AG04450 (cell line): Measurements from ENCODE around the gene COL23A1. TPM values are rescaled to one million over a fixed set of nuclear protein-coding genes. Genes with fewer than 3 reads are reported as not detected.

Experiments
- CTCF ChIA-PET: fragments of 300-600, 350-600 bp; formaldehyde crosslinking; extraction: SDS; loops from one replicate; lab custom pipeline; 2022; ENCODE audit warnings: antibody characterized with exemption, inconsistent platforms; lab: Charles Lee
- POLR2A ChIA-PET: fragments of 350-600 bp; formaldehyde crosslinking; extraction: SDS; loops from one replicate; lab custom pipeline; 2021; ENCODE audit warnings: antibody characterized with exemption, inconsistent platforms; lab: Yijun Ruan, JAX
- DNase-seq: peaks from one replicate; pipeline ENCODE4 v3.0.0-alpha.2; 2011; ENCODE audit warnings: low read depth, low spot score
- H3K27ac ChIP-seq: one replicate; pipeline ENCODE4 v1.5.1; 2012; ENCODE audit warnings: low read depth, low read length, control low read depth
- H3K27me3 ChIP-seq: one replicate; pipeline ENCODE4 v1.6.0; 2012; ENCODE audit warnings: low read length; ENCODE audit not compliant: control insufficient read depth, insufficient read depth
- H3K4me3 ChIP-seq: 2 replicates; pipeline ENCODE4 v1.5.1; 2011; ENCODE audit warnings: mild to moderate bottlenecking, low read depth, low read length, control low read depth
- H3K9me3 ChIP-seq: 2 replicates; pipeline ENCODE4 v1.5.1; 2012; ENCODE audit warnings: low read length; ENCODE audit not compliant: control insufficient read depth, insufficient read depth
- polyA plus RNA-seq: library from polyadenylated mRNA; depleted of rRNA; stranded (reverse); fragments of >200 nt; gene quantifications from 2 replicates; pipeline ENCODE4 v1.2.3, GENCODE V29; 2011
- TF ChIP-seq, protein P1 (sequence below): IDR thresholded peaks from 2 replicates; pipeline ENCODE4 v1.5.1; 2011; ENCODE audit warnings: low read depth, low read length, control low read depth, inconsistent platforms

COL23A1 gene
- polyA plus RNA-seq, 1 experiment, result not detected

DNA sequence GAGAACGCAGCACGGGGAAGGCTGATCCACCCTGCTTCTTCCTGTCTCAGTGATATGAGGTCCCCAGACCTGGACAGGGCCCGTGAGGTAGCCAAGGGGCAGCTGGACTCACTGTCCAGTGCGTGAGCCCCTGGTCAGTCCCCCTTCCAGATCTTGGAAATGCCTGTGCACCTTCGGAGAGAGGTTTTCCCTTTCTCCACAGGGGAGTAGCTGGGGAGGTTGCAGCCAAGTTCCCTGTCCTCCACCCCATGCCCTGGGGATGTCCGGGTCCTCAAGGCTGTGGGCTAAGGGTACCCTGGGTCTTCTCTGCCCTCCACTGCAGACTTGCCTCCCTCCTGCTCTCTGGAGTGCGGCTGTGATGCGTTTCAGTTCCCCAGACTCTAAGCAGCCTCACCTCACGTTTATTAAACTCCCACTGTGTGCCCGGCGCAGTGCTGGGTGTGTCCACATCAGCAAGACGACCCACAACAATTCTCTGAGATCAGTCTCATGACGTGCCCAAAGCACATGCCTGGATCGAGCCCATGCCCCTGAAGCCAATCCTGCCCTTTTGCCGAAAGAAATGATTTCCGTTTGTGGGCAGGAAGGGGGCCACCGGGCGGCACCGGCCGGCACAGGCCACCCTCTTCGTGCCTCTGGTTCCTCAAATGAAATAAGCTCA lies 256.2 kb downstream of the COL23A1 start:
- TF ChIP-seq, protein P1, sequence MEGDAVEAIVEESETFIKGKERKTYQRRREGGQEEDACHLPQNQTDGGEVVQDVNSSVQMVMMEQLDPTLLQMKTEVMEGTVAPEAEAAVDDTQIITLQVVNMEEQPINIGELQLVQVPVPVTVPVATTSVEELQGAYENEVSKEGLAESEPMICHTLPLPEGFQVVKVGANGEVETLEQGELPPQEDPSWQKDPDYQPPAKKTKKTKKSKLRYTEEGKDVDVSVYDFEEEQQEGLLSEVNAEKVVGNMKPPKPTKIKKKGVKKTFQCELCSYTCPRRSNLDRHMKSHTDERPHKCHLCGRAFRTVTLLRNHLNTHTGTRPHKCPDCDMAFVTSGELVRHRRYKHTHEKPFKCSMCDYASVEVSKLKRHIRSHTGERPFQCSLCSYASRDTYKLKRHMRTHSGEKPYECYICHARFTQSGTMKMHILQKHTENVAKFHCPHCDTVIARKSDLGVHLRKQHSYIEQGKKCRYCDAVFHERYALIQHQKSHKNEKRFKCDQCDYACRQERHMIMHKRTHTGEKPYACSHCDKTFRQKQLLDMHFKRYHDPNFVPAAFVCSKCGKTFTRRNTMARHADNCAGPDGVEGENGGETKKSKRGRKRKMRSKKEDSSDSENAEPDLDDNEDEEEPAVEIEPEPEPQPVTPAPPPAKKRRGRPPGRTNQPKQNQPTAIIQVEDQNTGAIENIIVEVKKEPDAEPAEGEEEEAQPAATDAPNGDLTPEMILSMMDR, result no peak
- no peak for DNase-seq
- ChIA-PET CTCF (no interaction called here), POLR2A (no interaction called here)
- Histone ChIP-seq H3K9me3 (peaks cover 24% of the 10 kb centered on the region), H3K4me3 (no peak overlapping the region), H3K27ac (no peak overlapping the region), H3K27me3 (no peaks in the 10 kb centered on the region)

DNA sequence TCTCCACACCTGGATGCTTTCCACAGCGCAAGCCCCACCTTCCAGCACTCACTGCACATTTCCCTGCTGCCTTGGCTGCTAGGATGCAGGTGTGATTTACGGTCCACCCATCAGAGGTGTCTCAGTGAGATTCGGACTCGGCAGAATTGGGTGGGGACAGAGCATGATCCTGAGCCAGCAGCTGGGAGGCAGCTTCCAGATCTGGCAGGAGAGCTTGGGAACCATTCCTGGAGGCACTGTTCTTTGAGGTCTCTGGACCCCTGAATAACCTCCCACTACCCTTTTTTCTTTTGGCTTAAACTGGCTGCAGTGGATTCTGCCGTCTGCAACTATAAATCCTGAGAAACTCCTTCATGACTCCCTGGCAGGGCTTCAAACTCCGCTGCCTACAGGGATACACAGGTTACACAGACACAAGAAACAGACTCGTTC lies 258.0 kb downstream of the COL23A1 start:
- ChIA-PET CTCF (no interaction called here), POLR2A (no interaction called here)
- no peak overlapping the region for H3K4me3 ChIP-seq
- TF ChIP-seq, protein P1, result no peak
- no peak overlapping the region for H3K27ac ChIP-seq
- DNase-seq, result no peak
- H3K9me3 ChIP-seq, result peaks cover 34% of the 10 kb centered on the region
- H3K27me3 ChIP-seq, result no peaks in the 10 kb centered on the region

GRCh38 chr5:178331491-178331996 lies 258.6 kb downstream of the COL23A1 start:
- Histone ChIP-seq H3K27ac (no peak overlapping the region), H3K4me3 (no peak overlapping the region), H3K9me3 (peaks cover 32% of the 10 kb centered on the region), H3K27me3 (no peaks in the 10 kb centered on the region)
- no peak for DNase-seq
- CTCF ChIA-PET, result no interaction called here
- POLR2A ChIA-PET, result no interaction called here
- TF ChIP-seq, protein P1, result no peak

- DNase-seq, result no peak
- POLR2A ChIA-PET, result no interaction called here
- CTCF ChIA-PET, result no interaction called here
These were observed 259.3 kb downstream of the COL23A1 start for GRCh38 chr5:178330791-178331404.

More at GRCh38 chr5:178330791-178331404, 259.3 kb downstream of the COL23A1 start:
- Histone ChIP-seq H3K27ac (no peak overlapping the region), H3K27me3 (no peaks in the 10 kb centered on the region), H3K4me3 (no peak overlapping the region), H3K9me3 (peaks cover 34% of the 10 kb centered on the region)
- TF ChIP-seq, protein P1, result no peak
